ENCODE data around the gene MGME1. TPM values are rescaled to one million over a fixed set of nuclear protein-coding genes. Genes with fewer than 3 reads are reported as not detected.

MGME1 gene
- total and polyA plus RNA-seq, 2 of the 13 experiments (the other 11 are each of a cell fraction or from before 2014, with no cell fraction given): 36.7 to 66.6 TPM

DNA sequence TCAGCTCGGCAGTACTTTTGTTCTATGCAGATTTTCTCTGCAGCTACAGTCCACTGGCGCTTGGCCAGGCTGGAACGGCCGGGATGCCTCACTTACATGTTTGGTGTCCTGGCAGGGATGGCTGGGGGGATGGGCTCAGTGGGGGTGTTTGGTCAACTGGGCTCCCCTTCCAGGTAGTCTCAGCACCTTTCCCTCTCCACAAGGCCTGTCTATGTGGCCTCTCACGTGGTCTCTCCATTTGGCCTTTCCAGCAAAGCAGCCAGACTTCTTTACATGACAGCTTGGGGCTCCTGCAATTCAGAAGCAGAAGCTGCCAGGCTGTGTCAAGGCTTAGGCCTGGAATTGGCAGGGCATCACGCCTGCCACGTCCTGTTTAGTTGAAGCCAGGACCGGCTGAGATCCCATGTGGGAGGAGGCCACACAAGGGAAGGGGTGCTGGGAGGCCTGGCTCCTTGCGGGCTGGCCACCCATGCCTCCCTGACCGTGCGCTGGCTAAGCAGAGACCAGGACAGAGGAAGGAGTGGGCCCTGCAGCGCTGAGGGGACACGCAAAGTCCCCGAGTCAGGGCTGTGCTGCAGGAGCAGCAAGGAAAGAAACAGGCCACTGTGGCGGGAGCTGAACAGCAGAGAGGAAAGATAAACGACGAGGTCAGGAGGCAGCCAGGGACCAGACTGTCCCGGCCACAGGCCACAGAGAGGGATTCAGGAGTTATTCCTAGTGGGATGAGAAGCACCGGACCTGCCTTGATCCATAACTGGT is 38.9 kb downstream of the MGME1 start (continued):
- TF ChIP-seq PRPF4 (IDR thresholded peaks at IDR 0.05; ENCODE audit: low read depth, low read length, poor library complexity, severe bottlenecking) (no peak), TSC22D2 (CRISPR knock-in tag; IDR thresholded peaks at IDR 0.05; ENCODE audit: borderline replicate concordance) (no peak), REPIN1 (CRISPR knock-in tag; IDR thresholded peaks at IDR 0.05; ENCODE audit: borderline replicate concordance, low read depth) (no peak), ZBTB20 (CRISPR knock-in tag; IDR thresholded peaks at IDR 0.05; ENCODE audit: borderline replicate concordance, low read depth) (no peak), PAWR (CRISPR knock-in tag; IDR thresholded peaks at IDR 0.05; ENCODE audit: borderline replicate concordance) (no peak), NCOR1 (IDR thresholded peaks at IDR 0.05; ENCODE audit: borderline replicate concordance, low read length) (no peak), CAMTA2 (CRISPR knock-in tag; IDR thresholded peaks at IDR 0.05; ENCODE audit: borderline replicate concordance) (no peak), KLF16 (CRISPR knock-in tag; IDR thresholded peaks at IDR 0.05) (no peak), ZNF746 (CRISPR knock-in tag; IDR thresholded peaks at IDR 0.05) (no peak; the same call in 1 of the 2 replicates), ZNF569 (CRISPR knock-in tag; IDR thresholded peaks at IDR 0.05; ENCODE audit: borderline replicate concordance) (no peak), ZNF749 (CRISPR knock-in tag; IDR thresholded peaks at IDR 0.05; ENCODE audit: borderline replicate concordance) (no peak), MTA3 (CRISPR knock-in tag; IDR thresholded peaks at IDR 0.05) (no peak), KLF9 (CRISPR knock-in tag; IDR thresholded peaks at IDR 0.05; ENCODE audit: low read depth) (no peak), ZNF292 (CRISPR knock-in tag; IDR thresholded peaks at IDR 0.05; ENCODE audit: borderline replicate concordance, low read depth) (peak; percentile 54; the same call in 1 of the 2 replicates), TRIM24 (CRISPR knock-in tag; IDR thresholded peaks at IDR 0.05) (no peak), ZNF446 (CRISPR knock-in tag; IDR thresholded peaks at IDR 0.05) (no peak), ZNF660 (CRISPR knock-in tag; IDR thresholded peaks at IDR 0.05; ENCODE audit: borderline replicate concordance, low read depth) (0 out of 2 replicates have a peak, but pooled peaks have one; percentile 52), BHLHE40 (IDR thresholded peaks at IDR 0.05; ENCODE audit: low read length) (no peak), ZSCAN31 (CRISPR knock-in tag; IDR thresholded peaks at IDR 0.05; ENCODE audit: low read depth) (no peak), AKAP8 (CRISPR knock-in tag; IDR thresholded peaks at IDR 0.05) (no peak)
- TF ChIP-seq, protein P1, sequence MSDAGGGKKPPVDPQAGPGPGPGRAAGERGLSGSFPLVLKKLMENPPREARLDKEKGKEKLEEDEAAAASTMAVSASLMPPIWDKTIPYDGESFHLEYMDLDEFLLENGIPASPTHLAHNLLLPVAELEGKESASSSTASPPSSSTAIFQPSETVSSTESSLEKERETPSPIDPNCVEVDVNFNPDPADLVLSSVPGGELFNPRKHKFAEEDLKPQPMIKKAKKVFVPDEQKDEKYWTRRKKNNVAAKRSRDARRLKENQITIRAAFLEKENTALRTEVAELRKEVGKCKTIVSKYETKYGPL (CRISPR knock-in tag; IDR thresholded peaks at IDR 0.05): no peak
- TF ChIP-seq, protein P2, sequence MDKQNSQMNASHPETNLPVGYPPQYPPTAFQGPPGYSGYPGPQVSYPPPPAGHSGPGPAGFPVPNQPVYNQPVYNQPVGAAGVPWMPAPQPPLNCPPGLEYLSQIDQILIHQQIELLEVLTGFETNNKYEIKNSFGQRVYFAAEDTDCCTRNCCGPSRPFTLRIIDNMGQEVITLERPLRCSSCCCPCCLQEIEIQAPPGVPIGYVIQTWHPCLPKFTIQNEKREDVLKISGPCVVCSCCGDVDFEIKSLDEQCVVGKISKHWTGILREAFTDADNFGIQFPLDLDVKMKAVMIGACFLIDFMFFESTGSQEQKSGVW (CRISPR knock-in tag; IDR thresholded peaks at IDR 0.05; ENCODE audit: borderline replicate concordance): no peak
- TF ChIP-seq, protein P3, sequence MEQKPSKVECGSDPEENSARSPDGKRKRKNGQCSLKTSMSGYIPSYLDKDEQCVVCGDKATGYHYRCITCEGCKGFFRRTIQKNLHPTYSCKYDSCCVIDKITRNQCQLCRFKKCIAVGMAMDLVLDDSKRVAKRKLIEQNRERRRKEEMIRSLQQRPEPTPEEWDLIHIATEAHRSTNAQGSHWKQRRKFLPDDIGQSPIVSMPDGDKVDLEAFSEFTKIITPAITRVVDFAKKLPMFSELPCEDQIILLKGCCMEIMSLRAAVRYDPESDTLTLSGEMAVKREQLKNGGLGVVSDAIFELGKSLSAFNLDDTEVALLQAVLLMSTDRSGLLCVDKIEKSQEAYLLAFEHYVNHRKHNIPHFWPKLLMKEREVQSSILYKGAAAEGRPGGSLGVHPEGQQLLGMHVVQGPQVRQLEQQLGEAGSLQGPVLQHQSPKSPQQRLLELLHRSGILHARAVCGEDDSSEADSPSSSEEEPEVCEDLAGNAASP (CRISPR knock-in tag; IDR thresholded peaks at IDR 0.05; ENCODE audit: borderline replicate concordance): no peak
- TF ChIP-seq, protein P4, sequence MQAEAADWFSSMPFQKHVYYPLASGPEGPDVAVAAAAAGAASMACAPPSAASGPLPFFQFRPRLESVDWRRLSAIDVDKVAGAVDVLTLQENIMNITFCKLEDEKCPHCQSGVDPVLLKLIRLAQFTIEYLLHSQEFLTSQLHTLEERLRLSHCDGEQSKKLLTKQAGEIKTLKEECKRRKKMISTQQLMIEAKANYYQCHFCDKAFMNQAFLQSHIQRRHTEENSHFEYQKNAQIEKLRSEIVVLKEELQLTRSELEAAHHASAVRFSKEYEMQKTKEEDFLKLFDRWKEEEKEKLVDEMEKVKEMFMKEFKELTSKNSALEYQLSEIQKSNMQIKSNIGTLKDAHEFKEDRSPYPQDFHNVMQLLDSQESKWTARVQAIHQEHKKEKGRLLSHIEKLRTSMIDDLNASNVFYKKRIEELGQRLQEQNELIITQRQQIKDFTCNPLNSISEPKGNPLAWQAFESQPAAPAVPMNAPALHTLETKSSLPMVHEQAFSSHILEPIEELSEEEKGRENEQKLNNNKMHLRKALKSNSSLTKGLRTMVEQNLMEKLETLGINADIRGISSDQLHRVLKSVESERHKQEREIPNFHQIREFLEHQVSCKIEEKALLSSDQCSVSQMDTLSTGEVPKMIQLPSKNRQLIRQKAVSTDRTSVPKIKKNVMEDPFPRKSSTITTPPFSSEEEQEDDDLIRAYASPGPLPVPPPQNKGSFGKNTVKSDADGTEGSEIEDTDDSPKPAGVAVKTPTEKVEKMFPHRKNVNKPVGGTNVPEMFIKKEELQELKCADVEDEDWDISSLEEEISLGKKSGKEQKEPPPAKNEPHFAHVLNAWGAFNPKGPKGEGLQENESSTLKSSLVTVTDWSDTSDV (CRISPR knock-in tag; IDR thresholded peaks at IDR 0.05): peak; percentile 60; the same call in 1 of the 2 replicates

Measured in HepG2 (cell line).